ENCODE data around the gene PROX2. TPM values are rescaled to one million over a fixed set of nuclear protein-coding genes. Genes with fewer than 3 reads are reported as not detected.

Gene PROX2
- total and polyA plus RNA-seq, 7 donors: not detected

GRCh38 chr14:74921987-74922751, 46.2 kb upstream of the PROX2 start:
- TF ChIP-seq, protein P1, sequence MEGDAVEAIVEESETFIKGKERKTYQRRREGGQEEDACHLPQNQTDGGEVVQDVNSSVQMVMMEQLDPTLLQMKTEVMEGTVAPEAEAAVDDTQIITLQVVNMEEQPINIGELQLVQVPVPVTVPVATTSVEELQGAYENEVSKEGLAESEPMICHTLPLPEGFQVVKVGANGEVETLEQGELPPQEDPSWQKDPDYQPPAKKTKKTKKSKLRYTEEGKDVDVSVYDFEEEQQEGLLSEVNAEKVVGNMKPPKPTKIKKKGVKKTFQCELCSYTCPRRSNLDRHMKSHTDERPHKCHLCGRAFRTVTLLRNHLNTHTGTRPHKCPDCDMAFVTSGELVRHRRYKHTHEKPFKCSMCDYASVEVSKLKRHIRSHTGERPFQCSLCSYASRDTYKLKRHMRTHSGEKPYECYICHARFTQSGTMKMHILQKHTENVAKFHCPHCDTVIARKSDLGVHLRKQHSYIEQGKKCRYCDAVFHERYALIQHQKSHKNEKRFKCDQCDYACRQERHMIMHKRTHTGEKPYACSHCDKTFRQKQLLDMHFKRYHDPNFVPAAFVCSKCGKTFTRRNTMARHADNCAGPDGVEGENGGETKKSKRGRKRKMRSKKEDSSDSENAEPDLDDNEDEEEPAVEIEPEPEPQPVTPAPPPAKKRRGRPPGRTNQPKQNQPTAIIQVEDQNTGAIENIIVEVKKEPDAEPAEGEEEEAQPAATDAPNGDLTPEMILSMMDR (IDR thresholded peaks at IDR 0.05): no peak
- ATAC-seq (peak in 1 of 4 donors; percentile 1), DNase-seq (no peak)
- peak overlapping the region; percentile 89 for H3K27ac ChIP-seq
- 68 to 70% (median 68%) methylated on average over 19 of the region's 19 CpGs for WGBS, 3 donors
- H3K9me3 ChIP-seq: no peaks in the 10 kb centered on the region
- H3K4me3 ChIP-seq: peak overlapping the region; percentile 95
- H3K4me1 ChIP-seq: peaks cover 20% of the 10 kb centered on the region
- H3K27me3 ChIP-seq (ENCODE audit: insufficient read depth in 3 of 3, low read length in 2 of 3): no peaks in the 10 kb centered on the region
- H3K36me3 ChIP-seq (ENCODE audit: insufficient read depth in 1 of 2, low read depth in 1 of 2): peaks cover 0 to 24% of the 10 kb centered on the region in 2 donors
- intact Hi-C loops (cut with DNase I): no loop called here

- 92% methylated on average over 19 of the region's 19 CpGs for whole genome bisulfite sequencing, 3 donors
- intact Hi-C loops (cut with DNase I): no loop called here
- no peak for DNase-seq
- Histone ChIP-seq H3K36me3 (ENCODE audit: insufficient read depth in 1 of 2, low read depth in 1 of 2) (peaks cover 0 to 24% of the 10 kb centered on the region in 2 donors), H3K27me3 (ENCODE audit: insufficient read depth in 3 of 3, low read length in 2 of 3) (no peaks in the 10 kb centered on the region), H3K9me3 (no peaks in the 10 kb centered on the region), H3K27ac (no peak overlapping the region), H3K4me1 (peaks cover 30% of the 10 kb centered on the region), H3K4me3 (no peak overlapping the region)
- TF ChIP-seq, protein P1 (IDR thresholded peaks at IDR 0.05): no peak
- no peak for ATAC-seq
Observed at GRCh38 chr14:74921053-74921620, 45.2 kb upstream of the PROX2 start.

- Histone ChIP-seq H3K27me3 (ENCODE audit: insufficient read depth in 3 of 3, low read length in 2 of 3) (no peaks in the 10 kb centered on the region), H3K27ac (no peak overlapping the region), H3K4me3 (no peak overlapping the region), H3K9me3 (no peaks in the 10 kb centered on the region), H3K36me3 (ENCODE audit: insufficient read depth in 1 of 2, low read depth in 1 of 2) (peaks cover 0 to 28% of the 10 kb centered on the region in 2 donors), H3K4me1 (peaks cover 36% of the 10 kb centered on the region)
- DNase-seq (no peak), ATAC-seq (no peak)
- intact Hi-C loops (cut with DNase I): no loop called here
- TF ChIP-seq, protein P1 (IDR thresholded peaks at IDR 0.05): no peak
- WGBS, 3 donors: 93 to 98% (median 95%) methylated on average over 4 of the region's 4 CpGs
Observed at GRCh38 chr14:74920281-74920680, 44.3 kb upstream of the PROX2 start.

GRCh38 chr14:74919421-74920165, 43.6 kb upstream of the PROX2 start:
- no peaks in the 10 kb centered on the region for H3K9me3 ChIP-seq
- intact Hi-C loops (cut with DNase I): loop anchor here in 1 of 2 donors (10.0 kb wide), 1 partner anchor 105 kb away; no protein-coding TSS in a partner anchor
- no peaks in the 10 kb centered on the region for H3K27me3 ChIP-seq (ENCODE audit: insufficient read depth in 3 of 3, low read length in 2 of 3)
- no peak overlapping the region for H3K27ac ChIP-seq
- TF ChIP-seq, protein P1 (IDR thresholded peaks at IDR 0.05): no peak
- ATAC-seq (no peak), DNase-seq (no peak)
- peaks cover 0 to 28% of the 10 kb centered on the region in 2 donors for H3K36me3 ChIP-seq (ENCODE audit: insufficient read depth in 1 of 2, low read depth in 1 of 2)
- 84 to 92% (median 86%) methylated on average over 17 to 22 of the region's 22 CpGs for WGBS, 3 donors
- H3K4me3 ChIP-seq: no peak overlapping the region
- H3K4me1 ChIP-seq: peaks cover 37% of the 10 kb centered on the region

Measured in psoas muscle (tissue), 8 donors.